NCI-H1436 (cell line): ENCODE data around the gene SPATA6.

Experiments
- DNase-seq: peaks from one replicate; lab custom pipeline; 2025; lab: John Stamatoyannopoulos, UW

The SPATA6 gene

DNA sequence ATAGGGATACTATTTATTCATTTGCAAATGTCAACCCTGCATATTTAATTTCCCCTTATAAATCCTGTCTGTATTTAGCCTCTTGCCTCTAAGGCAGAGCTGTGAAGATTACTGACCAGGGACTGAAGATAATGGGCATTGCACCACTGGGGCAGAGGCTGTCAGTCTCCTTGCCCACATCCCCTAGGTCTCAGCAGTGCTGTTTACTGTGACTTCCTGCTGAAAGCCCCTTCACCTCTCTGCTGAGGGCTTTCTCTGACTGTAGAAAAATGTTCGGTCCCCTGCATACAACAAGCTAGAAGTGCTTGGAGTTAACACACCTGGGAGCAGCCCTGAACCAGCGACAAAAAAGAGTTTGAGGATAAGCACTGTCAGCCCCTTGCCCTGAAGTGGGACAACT lies 220.7 kb downstream of the SPATA6 start:
- DNase-seq: no peak

DNA sequence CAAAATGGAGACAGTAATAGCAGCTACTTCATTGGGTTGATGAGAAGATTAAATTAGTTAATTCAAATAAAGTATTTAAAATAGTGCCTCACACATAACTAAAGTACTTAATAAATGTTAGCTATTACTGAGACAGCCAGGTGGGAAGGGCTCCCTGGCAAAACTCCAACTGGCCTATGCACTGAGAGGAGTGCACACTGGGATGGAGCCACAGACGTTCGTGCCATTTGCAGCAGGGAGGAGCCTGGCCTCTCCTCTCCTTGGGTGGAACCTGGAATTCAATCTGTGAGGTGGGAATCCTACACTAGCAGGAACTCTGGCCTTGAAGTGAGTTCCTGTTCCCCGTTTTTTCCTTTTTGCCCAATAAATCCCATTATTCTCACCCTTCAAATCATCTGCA lies 221.4 kb downstream of the SPATA6 start:
- no peak for DNase-seq

DNA sequence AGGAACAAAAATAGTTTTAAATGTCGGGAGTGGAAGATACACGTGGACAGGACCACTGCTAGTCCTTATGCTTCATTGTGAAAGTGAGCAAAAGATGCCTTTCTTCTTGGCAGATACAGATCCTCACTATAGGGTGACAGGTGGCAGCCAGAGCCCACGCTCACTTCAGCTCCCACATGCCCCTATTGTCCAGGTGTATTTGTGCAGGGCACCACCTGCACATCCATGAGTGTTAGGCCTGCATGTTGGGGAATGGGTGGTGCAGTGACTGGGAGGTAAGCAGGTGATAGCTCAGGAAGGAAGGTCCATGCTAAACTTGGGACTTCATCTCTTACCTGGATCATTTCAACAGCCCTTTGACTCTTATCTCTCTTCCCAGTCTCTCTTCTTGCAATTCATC lies 222.1 kb downstream of the SPATA6 start:
- DNase-seq: no peak

DNA sequence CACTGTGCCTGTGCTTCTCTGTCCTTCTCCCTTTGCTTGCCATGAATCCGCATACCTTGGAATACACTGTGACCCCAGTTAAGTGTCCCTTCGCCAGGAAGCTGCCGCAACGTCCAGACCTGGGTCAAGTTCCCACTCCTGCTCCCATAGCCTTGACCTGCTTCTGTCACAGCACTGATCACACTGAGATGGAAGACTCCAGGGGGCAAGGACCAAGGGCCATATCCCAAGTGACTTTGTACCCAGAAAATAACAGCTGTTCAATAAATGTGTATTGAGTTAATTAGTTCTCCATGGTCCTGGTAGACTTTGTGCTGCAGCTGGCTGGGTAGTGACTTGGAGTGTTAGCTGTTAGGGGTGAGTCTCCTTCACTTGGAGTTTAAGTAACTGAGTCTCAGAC lies 223.6 kb downstream of the SPATA6 start:
- DNase-seq: no peak

DNA sequence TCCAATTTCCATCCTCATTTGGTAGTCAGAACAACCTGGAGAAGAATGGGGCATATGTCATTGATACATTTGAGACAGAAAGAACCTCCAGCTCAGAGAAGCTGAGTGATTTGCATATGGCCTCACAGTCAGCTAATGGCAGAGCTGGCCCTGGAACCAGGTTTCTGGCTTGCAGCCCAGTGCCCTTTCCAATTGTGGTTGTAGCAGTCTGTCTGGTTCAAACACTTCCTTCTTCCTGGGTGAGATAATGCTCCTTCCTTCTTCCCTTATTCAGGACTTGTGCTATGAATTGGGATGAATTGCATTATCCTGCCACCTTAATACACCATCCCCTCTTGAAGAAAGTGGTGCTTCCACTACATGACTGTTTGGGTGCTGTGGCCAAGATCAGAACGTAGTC lies 225.3 kb downstream of the SPATA6 start:
- peak; percentile 1 for DNase-seq
